HG02763 (cell line): Measurements from ENCODE around the gene PIGU.
"Not testable (repeated sequence)": the region's sequence is repeated elsewhere in the genome, so short reads cannot be mapped to it uniquely, and the experiment has no call there.

ENCODE experiments used
- ATAC-seq: cut with Tn5 transposase; IDR thresholded peaks from one replicate; pipeline ENCODE4 v1.9.1; 2021; ENCODE audit warnings: mild to moderate bottlenecking, moderate library complexity; ENCODE audit not compliant: unreplicated experiment

The PIGU gene

DNA sequence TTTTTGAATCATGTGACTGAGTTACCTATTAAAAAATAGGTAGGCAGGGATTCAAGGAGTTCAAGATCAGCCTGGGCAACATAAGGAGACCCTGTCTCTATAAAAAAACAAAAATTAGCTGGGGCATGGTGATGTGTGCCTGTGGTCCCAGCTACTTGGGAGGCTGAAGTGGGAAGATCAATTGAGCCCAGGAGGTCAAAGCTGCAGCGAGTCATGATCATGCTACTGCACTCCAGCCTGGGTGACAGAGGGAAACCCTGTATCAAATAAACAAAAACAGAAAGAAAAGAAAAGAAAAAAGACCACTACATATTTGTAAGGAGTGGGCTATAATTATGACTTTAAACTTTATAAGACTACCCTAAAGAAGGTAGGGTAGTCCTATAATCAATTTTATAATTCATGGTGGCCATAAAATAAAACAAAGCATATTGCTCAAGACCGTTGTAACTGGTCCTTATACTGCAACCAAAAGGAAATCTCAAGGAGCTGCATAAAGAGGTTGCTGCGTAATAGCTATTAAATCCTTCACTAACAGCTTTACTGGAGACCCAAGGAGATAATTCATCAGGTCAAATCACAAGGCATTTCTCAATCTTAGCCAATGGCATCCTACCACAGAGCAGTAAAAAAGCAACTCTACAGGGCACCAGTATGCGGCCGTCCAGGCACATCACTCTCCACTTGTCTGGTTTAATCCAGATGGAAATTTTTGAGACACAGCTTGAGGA is 13.5 kb downstream of the PIGU start:
- ATAC-seq = no peak

GRCh38 chr20:34661811-34662210 is 15.1 kb downstream of the PIGU start:
- not testable (repeated sequence) for ATAC-seq

DNA sequence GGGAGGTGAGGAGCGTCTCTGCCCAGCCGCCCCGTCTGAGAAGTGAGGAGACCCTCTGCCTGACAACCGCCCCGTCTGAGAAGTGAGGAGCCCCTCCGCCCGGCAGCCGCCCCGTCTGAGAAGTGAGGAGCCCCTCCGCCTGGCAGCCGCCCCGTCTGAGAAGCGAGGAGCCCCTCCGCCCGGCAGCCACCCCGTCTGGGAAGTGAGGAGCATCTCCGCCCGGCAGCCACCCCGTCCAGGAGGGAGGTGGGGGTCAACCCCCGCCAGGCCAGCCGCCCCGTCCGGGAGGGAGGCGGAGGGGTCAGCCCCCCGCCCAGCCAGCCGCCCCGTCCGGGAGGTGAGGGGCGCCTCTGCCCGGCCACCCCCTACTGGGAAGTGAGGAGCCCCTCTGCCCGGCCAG is 18.2 kb downstream of the PIGU start:
- ATAC-seq = not testable (repeated sequence)

GRCh38 chr20:34654207-34654744 is 22.6 kb downstream of the PIGU start:
- no peak for ATAC-seq

- no peak for ATAC-seq
These were observed 25.7 kb downstream of the PIGU start for GRCh38 chr20:34651200-34651599.

- no peak for ATAC-seq
These were observed 29.2 kb downstream of the PIGU start for GRCh38 chr20:34647737-34648136.

- ATAC-seq = no peak
These were observed 31.9 kb downstream of the PIGU start for GRCh38 chr20:34644951-34645350.

- no peak for ATAC-seq
These were observed 32.5 kb downstream of the PIGU start for GRCh38 chr20:34644345-34644744.

- no peak for ATAC-seq
These were observed 33.0 kb downstream of the PIGU start for GRCh38 chr20:34643928-34644327.

DNA sequence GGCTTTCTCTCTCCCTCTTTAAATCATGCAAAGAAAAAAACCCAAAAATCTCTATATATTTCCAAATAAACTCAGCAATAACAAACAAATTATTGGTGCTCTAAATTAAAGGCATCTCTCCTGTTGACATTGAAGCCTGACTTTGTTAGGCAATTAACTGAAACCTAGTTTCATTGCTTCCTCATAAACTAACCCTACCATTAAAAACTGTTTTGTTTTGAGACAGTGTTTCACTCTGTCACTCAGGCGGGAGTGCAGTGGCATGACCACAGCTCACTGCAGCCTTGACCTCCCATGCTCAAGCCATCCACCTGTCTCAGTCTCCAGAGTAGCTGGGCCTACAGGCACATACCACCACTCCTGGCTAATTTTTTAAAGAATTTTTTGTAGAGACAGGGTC is 34.9 kb downstream of the PIGU start:
- ATAC-seq = no peak

- no peak for ATAC-seq
These were observed 37.1 kb downstream of the PIGU start for GRCh38 chr20:34639755-34640222.

DNA sequence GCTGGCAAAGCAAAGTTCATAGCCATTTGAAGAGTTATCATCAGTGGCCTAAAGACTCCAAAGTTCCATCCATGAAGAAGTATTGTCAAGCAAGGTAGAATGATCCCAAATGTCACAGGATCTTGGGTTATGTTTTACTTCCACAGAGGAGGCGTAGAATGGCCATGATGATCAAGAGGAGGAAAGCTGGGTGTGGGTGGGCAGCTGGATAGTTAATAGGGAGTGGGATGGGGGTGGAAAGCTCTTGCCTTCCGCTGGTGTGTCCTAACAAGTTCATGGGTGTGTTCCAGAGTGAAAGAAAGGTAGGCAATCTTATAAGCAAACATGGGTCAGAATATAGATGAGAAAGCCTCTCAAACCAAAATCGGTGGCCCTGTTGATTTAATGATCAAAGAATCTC is 38.4 kb downstream of the PIGU start:
- ATAC-seq = no peak

- no peak for ATAC-seq
These were observed 38.9 kb downstream of the PIGU start for GRCh38 chr20:34638039-34638292.

DNA sequence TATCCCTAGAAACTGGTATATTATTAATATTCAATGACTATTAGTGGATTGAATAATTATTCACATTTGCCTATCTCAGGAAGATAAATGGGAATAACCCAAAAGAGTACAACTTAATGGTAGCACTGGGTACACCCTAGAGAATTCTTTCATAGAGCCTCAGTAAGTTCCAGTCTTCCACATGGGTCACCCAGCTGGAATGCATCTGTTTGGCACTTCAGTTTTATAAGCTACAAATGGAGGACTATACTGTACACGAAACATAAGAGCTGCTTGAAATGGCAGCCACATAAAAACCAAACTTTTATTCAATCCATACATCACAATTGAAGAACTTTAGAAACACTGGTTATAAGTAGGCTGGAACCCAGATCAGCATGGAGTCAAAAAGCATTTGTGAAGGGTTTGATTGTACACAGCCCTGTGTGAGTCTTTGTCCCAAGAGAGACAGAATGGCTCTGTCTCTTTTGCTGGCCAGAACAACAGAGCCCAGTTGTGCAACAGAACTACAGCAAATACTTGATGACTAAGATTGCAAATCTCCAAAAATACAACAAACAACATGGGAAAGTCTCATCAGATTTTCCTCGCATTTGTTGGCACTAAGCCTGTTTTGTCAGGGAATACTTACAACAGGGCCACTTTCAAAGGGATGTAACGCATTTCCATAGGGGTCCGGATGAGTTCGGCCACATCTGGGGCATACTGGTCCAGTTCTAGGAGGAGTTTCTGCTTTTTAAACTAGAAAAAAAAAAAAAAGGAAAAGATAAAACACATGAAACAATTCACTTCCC is 39.5 kb downstream of the PIGU start:
- ATAC-seq = no peak

GRCh38 chr20:34636648-34637047 is 40.2 kb downstream of the PIGU start:
- no peak for ATAC-seq

- no peak for ATAC-seq
These were observed 42.5 kb downstream of the PIGU start for GRCh38 chr20:34634392-34634791.

GRCh38 chr20:34632870-34633452 is 43.9 kb downstream of the PIGU start:
- no peak for ATAC-seq

GRCh38 chr20:34629904-34630303 is 47.0 kb downstream of the PIGU start:
- no peak for ATAC-seq

GRCh38 chr20:34629342-34629741 is 47.5 kb downstream of the PIGU start:
- no peak for ATAC-seq

GRCh38 chr20:34628026-34628425 is 48.9 kb downstream of the PIGU start:
- ATAC-seq = no peak

GRCh38 chr20:34627458-34627857 is 49.4 kb downstream of the PIGU start:
- no peak for ATAC-seq

- no peak for ATAC-seq
These were observed 49.9 kb downstream of the PIGU start for GRCh38 chr20:34626992-34627391.
